ENCODE measurements around the gene LRMDA.

The LRMDA gene

GRCh38 chr10:75776738-75777504 lies 345.5 kb downstream of the LRMDA start:
- no peak for DNase-seq (ENCODE audit: low read depth)
- H3K4me3 ChIP-seq (ENCODE audit: low read depth, low read length) = no peak overlapping the region
- TF ChIP-seq, protein P1, sequence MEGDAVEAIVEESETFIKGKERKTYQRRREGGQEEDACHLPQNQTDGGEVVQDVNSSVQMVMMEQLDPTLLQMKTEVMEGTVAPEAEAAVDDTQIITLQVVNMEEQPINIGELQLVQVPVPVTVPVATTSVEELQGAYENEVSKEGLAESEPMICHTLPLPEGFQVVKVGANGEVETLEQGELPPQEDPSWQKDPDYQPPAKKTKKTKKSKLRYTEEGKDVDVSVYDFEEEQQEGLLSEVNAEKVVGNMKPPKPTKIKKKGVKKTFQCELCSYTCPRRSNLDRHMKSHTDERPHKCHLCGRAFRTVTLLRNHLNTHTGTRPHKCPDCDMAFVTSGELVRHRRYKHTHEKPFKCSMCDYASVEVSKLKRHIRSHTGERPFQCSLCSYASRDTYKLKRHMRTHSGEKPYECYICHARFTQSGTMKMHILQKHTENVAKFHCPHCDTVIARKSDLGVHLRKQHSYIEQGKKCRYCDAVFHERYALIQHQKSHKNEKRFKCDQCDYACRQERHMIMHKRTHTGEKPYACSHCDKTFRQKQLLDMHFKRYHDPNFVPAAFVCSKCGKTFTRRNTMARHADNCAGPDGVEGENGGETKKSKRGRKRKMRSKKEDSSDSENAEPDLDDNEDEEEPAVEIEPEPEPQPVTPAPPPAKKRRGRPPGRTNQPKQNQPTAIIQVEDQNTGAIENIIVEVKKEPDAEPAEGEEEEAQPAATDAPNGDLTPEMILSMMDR (IDR thresholded peaks at IDR 0.05; ENCODE audit: low read depth, low read length, missing control alignments) = no peak
- in situ Hi-C loops (cut with HindIII; ENCODE audit: low sequenced_read_pairs) = no loop called here

- in situ Hi-C loops (cut with HindIII; ENCODE audit: low sequenced_read_pairs) = no loop called here
- no peak for DNase-seq (ENCODE audit: low read depth)
- no peak overlapping the region for H3K4me3 ChIP-seq (ENCODE audit: low read depth, low read length)
- TF ChIP-seq, protein P1 (IDR thresholded peaks at IDR 0.05; ENCODE audit: low read depth, low read length, missing control alignments) = no peak
These were observed 347.2 kb downstream of the LRMDA start for GRCh38 chr10:75778665-75779064.

DNA sequence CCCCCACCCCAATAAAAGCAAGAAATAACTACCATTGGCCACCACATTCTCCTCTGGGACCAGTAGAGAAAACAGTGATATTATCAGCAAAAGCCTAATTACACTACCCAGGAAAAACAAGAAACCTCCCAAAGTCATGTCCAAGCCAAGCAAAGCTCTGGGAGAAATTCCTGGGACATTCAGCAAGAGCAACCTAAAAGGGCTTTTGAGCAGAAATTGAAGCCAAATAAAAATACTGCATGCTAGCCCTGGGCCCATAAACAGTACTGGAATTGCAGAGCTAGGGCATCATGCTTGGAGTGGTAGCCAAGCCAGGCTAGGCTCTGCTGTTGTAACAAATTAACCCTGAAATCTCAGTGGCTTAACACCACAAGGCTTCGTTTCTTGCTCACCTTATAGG lies 347.9 kb downstream of the LRMDA start:
- H3K4me3 ChIP-seq (ENCODE audit: low read depth, low read length) = no peak overlapping the region
- in situ Hi-C loops (cut with HindIII; ENCODE audit: low sequenced_read_pairs) = no loop called here
- DNase-seq (ENCODE audit: low read depth) = no peak
- TF ChIP-seq, protein P1 (IDR thresholded peaks at IDR 0.05; ENCODE audit: low read depth, low read length, missing control alignments) = no peak

DNA sequence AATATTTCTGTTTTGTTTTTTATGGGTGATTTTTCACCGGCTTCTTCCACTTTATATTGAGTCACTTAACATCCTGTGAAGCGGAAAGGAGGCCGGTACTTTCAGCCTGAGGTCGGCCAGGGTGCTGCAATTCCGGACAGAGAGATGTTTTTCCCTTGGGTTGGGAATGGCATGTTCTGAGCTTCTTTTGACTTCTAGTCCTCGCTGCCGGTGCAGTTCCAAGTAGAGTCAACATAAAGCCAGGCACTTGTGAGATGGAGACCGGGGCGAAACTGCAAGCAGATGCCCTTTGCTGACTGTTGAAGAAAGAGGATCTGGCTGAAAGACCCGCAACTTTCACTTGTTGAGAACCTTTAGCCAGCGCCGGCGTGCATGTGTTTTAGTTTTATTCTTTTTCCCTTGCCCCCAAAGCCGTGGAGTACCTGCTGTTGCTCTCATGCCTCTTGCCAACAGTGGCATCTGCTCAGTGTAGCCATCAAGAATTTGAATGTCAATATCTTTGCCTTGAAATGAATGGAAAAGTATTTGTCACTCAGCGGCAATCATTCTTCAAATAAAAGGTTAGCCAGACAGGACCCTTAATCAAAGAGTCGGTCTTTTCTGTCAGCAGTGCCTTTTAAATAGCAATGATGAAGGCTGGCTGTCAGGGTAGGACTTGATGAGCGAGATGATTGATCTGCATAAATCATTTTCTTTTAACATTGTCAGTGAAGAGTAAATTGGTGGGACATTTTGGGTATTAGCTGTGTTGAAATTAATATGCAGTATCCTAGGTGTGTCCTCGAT lies 351.2 kb downstream of the LRMDA start:
- H3K4me3 ChIP-seq (ENCODE audit: low read depth, low read length) = no peak overlapping the region
- TF ChIP-seq, protein P1 (IDR thresholded peaks at IDR 0.05; ENCODE audit: low read depth, low read length, missing control alignments) = no peak
- DNase-seq (ENCODE audit: low read depth) = no peak
- in situ Hi-C loops (cut with HindIII; ENCODE audit: low sequenced_read_pairs) = no loop called here

DNA sequence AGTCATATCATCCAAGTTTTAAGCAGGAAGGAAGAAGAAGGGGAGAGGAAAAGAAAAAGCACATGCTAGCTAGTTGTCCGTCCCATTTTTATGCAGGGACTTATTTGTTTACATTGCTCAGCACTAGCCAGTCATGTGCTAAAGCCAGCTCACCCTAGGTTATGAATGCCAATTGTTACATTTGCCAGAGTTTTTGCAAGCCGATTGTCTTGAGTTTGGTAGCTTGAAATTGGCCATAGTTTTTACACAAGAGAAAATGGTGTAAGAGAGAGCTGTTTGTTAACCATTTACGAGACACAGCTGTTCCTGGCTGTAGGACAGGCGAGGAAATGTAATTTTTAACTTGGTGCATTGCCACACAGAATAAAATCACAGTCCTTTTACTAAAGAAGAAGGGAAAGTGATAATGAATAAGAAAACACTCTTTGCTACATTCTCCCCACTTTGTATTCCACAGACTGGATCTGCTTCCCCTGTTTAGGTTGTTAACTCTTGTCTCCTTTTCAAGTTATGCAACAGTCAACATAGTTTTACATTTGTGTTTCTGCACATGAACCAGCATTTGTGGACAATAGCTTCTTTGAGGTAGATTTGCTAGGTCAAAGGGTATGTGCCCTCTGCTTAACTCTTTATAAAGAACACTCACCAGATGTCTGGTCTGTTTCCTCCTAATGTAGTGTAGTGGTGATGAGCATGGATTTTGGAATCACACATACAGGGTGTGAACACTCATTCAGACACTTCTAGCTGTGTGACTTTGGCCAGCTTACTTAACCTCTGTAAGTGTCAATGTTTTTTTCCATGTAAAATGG lies 357.2 kb downstream of the LRMDA start:
- H3K4me3 ChIP-seq (ENCODE audit: low read depth, low read length) = no peak overlapping the region
- in situ Hi-C loops (cut with HindIII; ENCODE audit: low sequenced_read_pairs) = no loop called here
- TF ChIP-seq, protein P1 (IDR thresholded peaks at IDR 0.05; ENCODE audit: low read depth, low read length, missing control alignments) = no peak
- peak; percentile 27 for DNase-seq (ENCODE audit: low read depth)

- in situ Hi-C loops (cut with HindIII; ENCODE audit: low sequenced_read_pairs) = no loop called here
- H3K4me3 ChIP-seq (ENCODE audit: low read depth, low read length) = no peak overlapping the region
- TF ChIP-seq, protein P1 (IDR thresholded peaks at IDR 0.05; ENCODE audit: low read depth, low read length, missing control alignments) = no peak
- no peak for DNase-seq (ENCODE audit: low read depth)
These were observed 362.4 kb downstream of the LRMDA start for GRCh38 chr10:75793848-75794247.

All from astrocyte of the cerebellum (primary cell).